NCI-H146 (cell line): ENCODE results near the gene CAMTA1.

Experiments
- DNase-seq: peaks from one replicate; lab custom pipeline; 2025; lab: John Stamatoyannopoulos, UW

The CAMTA1 gene

GRCh38 chr1:6874298-6874697, 89.0 kb downstream of the CAMTA1 start:
- no peak for DNase-seq

- no peak for DNase-seq
Measured at GRCh38 chr1:6880951-6881690, 95.9 kb downstream of the CAMTA1 start.

GRCh38 chr1:6882414-6882813, 97.2 kb downstream of the CAMTA1 start:
- DNase-seq: no peak

GRCh38 chr1:6884652-6885153, 99.4 kb downstream of the CAMTA1 start:
- no peak for DNase-seq

GRCh38 chr1:6885426-6885825, 100.2 kb downstream of the CAMTA1 start:
- DNase-seq: no peak

DNA sequence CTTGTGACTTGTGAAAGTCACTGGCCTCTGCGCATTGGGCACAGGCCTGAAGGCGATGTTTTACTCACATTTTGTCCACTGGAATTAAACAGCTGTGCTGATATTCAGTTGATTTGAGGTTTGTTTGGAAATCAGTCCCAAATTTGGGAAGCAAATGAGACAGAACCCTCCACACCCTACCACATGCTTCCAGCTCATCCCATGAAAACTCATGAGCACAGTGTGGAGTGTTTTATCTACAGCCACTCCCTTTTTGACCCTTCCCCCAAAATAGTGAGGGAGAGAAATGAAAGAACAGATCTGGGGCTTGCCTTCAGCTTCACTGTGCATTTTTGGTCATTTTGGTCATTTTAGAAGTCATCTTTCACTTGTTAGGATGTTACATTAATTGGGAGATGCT, 101.3 kb downstream of the CAMTA1 start:
- DNase-seq: no peak

DNA sequence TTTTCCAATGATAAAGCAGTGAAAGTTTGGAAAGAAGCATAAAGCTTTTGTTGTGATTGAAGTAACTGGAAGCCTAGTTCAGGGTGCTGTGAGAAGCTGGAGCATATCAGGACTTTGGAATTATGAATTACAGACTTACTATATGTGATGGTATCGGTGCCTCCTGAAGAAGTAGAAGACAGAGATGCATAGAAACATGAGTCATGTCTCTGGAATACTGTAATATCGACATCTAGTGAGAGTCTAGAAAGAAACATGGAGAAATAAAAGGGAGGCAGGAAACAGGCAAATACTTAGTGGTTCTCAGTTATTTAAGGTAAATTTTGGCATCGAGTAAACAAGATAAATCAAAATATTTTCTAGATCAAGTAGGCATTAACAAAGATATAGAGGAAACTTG, 103.0 kb downstream of the CAMTA1 start:
- DNase-seq: no peak

DNA sequence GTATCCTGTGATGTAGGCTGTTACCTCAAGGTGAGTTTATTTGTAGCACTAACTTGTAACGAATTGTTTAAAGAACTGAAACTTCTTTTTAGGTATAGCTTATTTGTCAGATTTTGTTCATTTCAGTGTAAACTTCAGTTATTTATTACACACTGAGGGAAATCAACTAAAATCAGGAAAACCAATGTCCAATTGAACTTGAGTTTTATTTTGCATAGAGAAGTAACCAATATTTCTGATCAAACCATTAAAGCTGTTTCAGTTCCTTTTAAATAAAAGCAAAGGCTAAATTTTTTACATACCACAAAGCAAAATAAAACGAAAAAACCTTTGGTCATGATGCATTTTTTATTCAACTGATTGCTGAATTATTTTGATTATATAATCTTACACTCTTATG, 103.6 kb downstream of the CAMTA1 start:
- DNase-seq: no peak

DNA sequence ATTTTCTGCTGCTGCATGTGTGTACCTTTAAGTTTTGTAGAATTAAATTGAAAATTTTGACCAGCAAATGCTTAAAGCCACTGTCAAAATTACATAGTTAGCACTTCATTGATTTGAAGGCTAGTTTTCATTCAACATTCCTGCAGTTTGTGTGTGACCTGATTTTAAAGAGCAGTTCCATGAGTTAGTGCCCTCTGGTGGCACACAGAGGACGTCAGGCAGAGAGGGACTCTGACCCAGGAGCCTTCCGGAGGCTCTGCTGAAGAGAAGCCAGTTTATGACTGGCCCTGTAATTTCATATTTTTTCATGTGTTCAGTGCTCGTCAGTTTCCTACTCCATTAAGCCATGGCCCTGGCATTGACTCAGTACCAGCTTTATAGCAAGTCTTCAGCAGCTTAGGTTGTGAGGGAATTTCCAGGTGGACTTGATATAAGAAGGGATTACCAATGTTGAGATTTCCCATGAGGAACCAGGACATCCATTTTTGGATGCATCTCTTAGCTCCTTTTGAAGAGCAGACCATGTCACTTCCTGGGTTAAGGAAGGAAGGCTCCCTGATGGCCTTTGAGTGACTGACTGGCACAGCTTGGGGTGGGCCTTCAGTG, 104.7 kb downstream of the CAMTA1 start:
- peak; percentile 8 for DNase-seq

DNA sequence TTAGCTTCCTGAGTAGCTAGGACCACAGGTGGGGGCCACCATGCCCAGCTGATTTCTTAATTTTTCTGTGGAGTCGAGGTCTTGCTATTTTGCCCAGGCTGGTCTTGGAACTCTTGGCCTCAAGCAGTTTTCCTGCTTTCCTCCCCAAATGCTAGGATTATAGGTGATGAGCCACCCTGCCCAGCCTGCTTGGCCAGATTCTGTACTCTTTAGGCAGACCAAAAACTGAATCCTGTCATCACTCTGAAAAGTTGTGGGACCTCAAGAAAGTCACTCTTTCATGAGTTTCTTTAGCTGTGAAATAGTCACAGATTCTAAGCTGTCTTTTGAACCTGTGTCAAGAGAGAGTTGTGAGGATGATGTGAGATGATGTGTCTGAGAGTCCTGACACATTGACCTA, 105.4 kb downstream of the CAMTA1 start:
- no peak for DNase-seq

DNA sequence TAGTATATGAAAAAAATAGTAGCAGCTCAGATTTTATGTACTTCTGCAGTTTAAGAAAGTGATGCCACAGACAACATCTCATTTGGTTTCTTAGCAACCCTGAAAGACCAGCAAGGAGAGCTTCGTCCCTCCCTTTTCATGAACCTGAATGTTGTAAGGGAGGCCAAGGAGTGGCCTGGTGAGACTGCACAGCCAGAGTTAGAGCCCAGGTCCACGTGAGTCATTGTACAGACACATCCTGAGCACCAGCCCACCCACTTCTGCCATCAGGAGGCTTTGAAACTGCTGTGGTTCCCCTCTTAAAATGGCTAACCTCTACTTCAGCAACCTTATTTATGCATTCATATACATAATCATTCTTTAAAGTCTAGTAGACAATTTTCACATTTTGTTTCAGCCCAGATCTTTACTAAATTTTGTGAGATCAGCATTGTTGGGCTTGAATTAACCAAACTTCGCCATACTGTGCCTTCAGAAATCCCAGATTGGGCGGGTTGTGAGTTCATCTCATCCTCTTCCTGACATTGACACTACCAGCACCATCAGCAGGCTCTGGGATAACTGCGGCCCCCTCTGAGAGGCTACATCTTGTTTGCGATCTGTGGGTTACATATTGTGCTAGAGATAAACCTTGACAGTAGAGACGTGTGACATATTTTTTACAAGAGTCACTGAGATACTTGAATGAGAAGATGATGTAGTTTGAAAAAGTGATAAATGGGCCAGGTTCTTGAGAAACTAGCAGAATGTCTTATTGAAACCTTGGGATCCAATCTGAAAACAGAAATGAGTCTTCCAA, 106.7 kb downstream of the CAMTA1 start:
- no peak for DNase-seq

DNA sequence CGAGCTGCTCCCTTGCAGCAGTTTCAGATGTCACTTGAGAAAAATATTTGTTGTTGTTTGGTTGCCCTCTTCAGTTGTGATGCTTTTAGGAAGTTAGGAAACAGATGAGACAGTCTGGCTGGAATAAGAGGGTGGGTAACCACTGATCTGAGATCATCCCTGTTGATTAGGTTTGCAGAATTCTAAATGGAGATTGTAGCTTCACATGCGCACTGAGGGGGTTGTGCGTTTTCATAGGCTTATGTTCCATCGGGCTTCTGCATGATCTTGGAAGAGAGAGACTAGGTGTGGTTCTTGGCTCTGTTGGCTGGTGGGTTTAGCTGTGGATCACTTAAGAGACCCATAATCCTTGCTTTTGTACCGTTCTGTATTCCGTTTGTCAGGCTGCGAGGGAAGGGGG, 108.1 kb downstream of the CAMTA1 start:
- DNase-seq: no peak

DNA sequence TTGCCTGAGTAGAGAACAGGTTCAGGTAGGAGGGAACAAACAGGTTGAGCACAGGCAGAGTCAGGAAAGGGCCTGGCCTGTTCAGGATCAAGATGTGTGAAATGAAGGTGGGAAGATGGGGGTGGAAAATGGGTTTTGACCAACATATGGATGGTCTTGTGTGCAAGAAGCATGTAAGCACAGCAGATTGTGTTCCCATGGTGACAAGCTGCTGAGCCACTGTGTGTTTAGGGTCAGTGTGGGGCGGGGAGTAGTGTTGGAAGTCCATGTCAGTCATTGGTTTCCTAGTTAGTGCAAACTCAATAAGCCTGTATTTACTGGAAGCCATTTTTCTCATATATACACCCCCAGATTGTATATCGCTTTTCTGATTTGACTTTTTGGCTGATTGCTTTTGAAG, 111.9 kb downstream of the CAMTA1 start:
- DNase-seq: no peak

GRCh38 chr1:6898974-6899539, 113.8 kb downstream of the CAMTA1 start:
- DNase-seq: no peak

GRCh38 chr1:6899621-6900020, 114.4 kb downstream of the CAMTA1 start:
- DNase-seq: no peak

GRCh38 chr1:6902153-6902552, 116.9 kb downstream of the CAMTA1 start:
- DNase-seq: no peak

GRCh38 chr1:6904476-6905170, 119.4 kb downstream of the CAMTA1 start:
- no peak for DNase-seq

DNA sequence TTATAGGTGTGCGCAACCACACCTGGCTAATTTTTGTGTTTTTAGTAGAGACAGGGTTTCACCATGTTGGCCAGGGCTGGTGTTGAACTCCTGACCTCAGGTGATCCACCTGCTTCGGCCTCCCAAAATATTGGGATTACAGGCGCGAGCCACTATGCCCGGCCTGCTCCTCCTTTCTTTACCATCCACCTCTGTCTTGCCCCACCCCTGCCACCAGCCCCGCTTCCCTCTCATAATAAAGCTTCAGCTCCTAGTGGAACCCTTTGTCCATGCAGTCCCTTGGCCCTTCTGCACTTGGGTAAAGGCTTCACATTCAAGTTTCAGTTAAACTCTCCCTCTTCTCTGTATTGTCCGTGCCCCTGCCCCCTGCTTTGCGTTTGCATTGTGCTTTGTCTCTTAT, 120.1 kb downstream of the CAMTA1 start:
- no peak for DNase-seq

GRCh38 chr1:6905790-6906189, 120.5 kb downstream of the CAMTA1 start:
- DNase-seq: no peak

DNA sequence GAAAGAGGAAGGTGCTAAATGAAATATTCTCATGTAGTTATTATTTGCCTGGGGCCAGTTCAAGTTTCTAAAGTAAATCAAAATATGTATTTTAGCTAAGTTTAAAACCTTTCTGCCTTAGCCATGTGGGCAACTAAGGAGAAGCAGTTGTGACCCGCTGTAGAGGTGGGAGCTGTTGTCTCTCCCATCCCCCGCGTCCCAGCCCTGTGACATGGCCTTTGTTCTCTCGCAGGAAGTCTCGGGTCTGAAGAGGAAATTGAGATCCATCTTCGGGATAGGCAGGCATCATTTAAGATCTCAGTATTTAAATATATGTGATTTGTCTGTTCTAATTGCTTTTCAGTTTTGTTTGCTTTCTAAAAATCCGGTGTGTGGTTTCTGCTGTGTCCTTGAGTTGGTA, 121.5 kb downstream of the CAMTA1 start:
- no peak for DNase-seq

- no peak for DNase-seq
Measured at GRCh38 chr1:6907201-6907600, 121.9 kb downstream of the CAMTA1 start.
